Cardiac ventricle fibroblast (primary cell): ENCODE measurements around the gene SPIN1. TPM values are rescaled to one million over a fixed set of nuclear protein-coding genes. Genes with fewer than 3 reads are reported as not detected.

ENCODE experiments used
- total RNA-seq: library from RNA; depleted of rRNA; stranded (reverse); fragments of >200 nt; gene quantifications from 2 replicates; pipeline ENCODE4 v1.2.3, GENCODE V29; 2015

Gene SPIN1
- 37.8 and 43.5 TPM in 2 replicates for total RNA-seq

DNA sequence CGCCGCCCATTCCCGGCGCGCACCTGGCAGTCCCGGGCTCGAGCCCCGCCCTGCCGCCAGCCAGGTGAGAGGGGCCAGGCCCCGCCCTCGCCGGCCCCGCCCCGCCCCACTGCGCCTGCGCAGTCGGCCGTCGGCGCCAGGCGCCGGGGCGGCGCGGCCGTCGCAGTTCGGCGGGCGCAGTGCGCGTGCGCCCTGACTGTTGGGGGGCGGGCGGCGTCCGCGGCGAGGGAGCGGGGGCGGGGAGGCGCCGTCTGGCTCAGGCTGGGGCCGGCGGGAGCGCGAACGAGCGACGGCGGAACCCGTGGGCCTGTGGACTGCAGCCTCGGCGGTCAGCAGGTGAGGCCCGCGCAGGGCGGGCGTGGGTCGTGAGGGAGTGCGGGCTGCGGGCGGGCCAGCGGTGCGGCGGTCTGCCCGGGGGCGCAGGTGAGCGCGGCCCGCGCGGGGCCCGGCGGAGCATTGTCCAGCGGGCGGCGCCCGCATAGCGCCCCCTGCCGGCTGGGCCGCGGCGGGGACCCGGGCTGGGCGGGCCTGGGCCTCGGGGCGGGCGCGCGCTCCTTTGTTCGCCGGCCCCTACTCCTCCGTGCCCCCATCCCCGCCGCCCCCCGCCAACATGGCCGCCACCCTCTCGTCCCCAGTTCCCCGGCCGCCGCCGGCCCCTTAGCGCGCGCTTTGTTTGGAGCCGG, at the start of gene SPIN1:
Gene SPIN1, plus strand, starts transcription at position 242 of the 683 bp plus-strand sequence. CDS start 38,096 bp downstream, outside the sequence.

Other genes starting within 250 kb of the SPIN1 start
- gene SPATA31C2, start 250.0 kb upstream of the SPIN1 start, total RNA-seq, result not detected in 2 replicates
- gene NXNL2, start 146.7 kb downstream of the SPIN1 start, total RNA-seq, result not detected in 2 replicates